IMR-90 (cell line): ENCODE results near the gene ANK2. TPM values are rescaled to one million over a fixed set of nuclear protein-coding genes. Genes with fewer than 3 reads are reported as not detected.

Experiments used
- ATAC-seq: fragments of 200-7000 bp; cut with Tn5 transposase; 2 replicates; pipeline ENCODE4 v1.9.1; 2020; ENCODE audit warnings: low read depth, mild to moderate bottlenecking, moderate library complexity
- BruUV-seq: library from RNA; stranded (reverse); fragments of 400-500 nt; replicated peaks from 2 replicates; lab custom pipeline; 2021; lab: Mats Ljungman, UMichigan
- CTCF ChIA-PET: fragments of 300-600 bp; formaldehyde crosslinking; extraction: SDS; loops from one replicate; lab custom pipeline; 2021; ENCODE audit warnings: antibody characterized with exemption; lab: Yijun Ruan, JAX
- POLR2A ChIA-PET: fragments of 300-600 bp; sonication (Branson Sonifier 250); formaldehyde crosslinking; loops from one replicate; lab custom pipeline; 2022; ENCODE audit warnings: antibody characterized with exemption; ENCODE audit not compliant: unreplicated experiment; lab: Charles Lee
- DNase-seq: peaks from one replicate; pipeline ENCODE4 v3.0.0; 2013
- H2AFZ ChIP-seq: replicated peaks from 2 replicates; pipeline ENCODE3; 2013; ENCODE audit warnings: low read length, mild to moderate bottlenecking; ENCODE audit not compliant: poor library complexity
- H2AK5ac ChIP-seq: 2 replicates; pipeline ENCODE4 v1.6.1; 2013; ENCODE audit warnings: low read depth, low read length, inconsistent platforms
- H2AK9ac ChIP-seq: replicated peaks from 2 replicates; pipeline ENCODE3; 2013; ENCODE audit warnings: mild to moderate bottlenecking, low read depth, low read length, moderate library complexity; ENCODE audit not compliant: poor library complexity
- H2BK120ac ChIP-seq: 2 replicates; pipeline ENCODE4 v1.6.1; 2013; ENCODE audit warnings: low read depth, low read length, inconsistent platforms
- H2BK15ac ChIP-seq: 3 replicates; pipeline ENCODE4 v1.6.1; 2013; ENCODE audit warnings: low read depth, low read length, inconsistent platforms
- H2BK20ac ChIP-seq: 2 replicates; pipeline ENCODE4 v1.6.1; 2013; ENCODE audit warnings: low read depth, mild to moderate bottlenecking, inconsistent platforms, low read length, moderate library complexity
- H2BK5ac ChIP-seq: 2 replicates; pipeline ENCODE4 v1.6.1; 2013; ENCODE audit warnings: mild to moderate bottlenecking, low read depth, low read length, inconsistent platforms; ENCODE audit not compliant: poor library complexity, severe bottlenecking
- H3K14ac ChIP-seq: replicated peaks from 2 replicates; pipeline ENCODE4 v1.6.1; 2013; ENCODE audit warnings: low read depth, low read length, inconsistent platforms
- H3K18ac ChIP-seq: 2 replicates; pipeline ENCODE4 v1.6.1; 2013; ENCODE audit warnings: low read depth, low read length, control low read depth
- H3K23ac ChIP-seq: 2 replicates; pipeline ENCODE4 v1.6.1; 2013; ENCODE audit warnings: low read depth, low read length, inconsistent platforms
- H3K27ac ChIP-seq: 2 replicates; pipeline ENCODE4 v1.5.1; 2013; ENCODE audit warnings: mild to moderate bottlenecking, control low read depth, low read length; ENCODE audit not compliant: insufficient read depth
- H3K27me3 ChIP-seq: 2 replicates; pipeline ENCODE4 v1.6.1; 2013; ENCODE audit warnings: low read length; ENCODE audit not compliant: control insufficient read depth, insufficient read depth
- H3K36me3 ChIP-seq: 2 replicates; pipeline ENCODE4 v1.6.1; 2013; ENCODE audit warnings: low read length, mixed read lengths; ENCODE audit not compliant: control insufficient read depth, insufficient read depth
- H3K4ac ChIP-seq: 2 replicates; pipeline ENCODE4 v1.6.1; 2013; ENCODE audit warnings: low read depth, low read length, inconsistent platforms
- H3K4me1 ChIP-seq: 2 replicates; pipeline ENCODE4 v1.6.1; 2013; ENCODE audit warnings: low read length, mixed read lengths; ENCODE audit not compliant: control insufficient read depth, insufficient read depth
- H3K4me2 ChIP-seq: 2 replicates; pipeline ENCODE4 v1.6.1; 2013; ENCODE audit warnings: low read depth, mild to moderate bottlenecking, control low read depth, low read length, moderate library complexity
- H3K4me3 ChIP-seq: 2 replicates; pipeline ENCODE4 v1.5.1; 2013; ENCODE audit warnings: low read depth, mild to moderate bottlenecking, control low read depth, low read length, moderate library complexity; ENCODE audit not compliant: insufficient read depth
- H3K56ac ChIP-seq: 2 replicates; pipeline ENCODE4 v1.6.1; 2013; ENCODE audit warnings: low read length, inconsistent platforms; ENCODE audit not compliant: insufficient read depth; ENCODE audit errors: extremely low read depth
- H3K79me1 ChIP-seq, 2 experiments: 2 replicates each; pipeline ENCODE4 v1.6.1; 2013; ENCODE audit warnings: low read length in 2 of 2, inconsistent platforms in 1 of 2, low read depth in 1 of 2
- H3K9ac ChIP-seq: 2 replicates; pipeline ENCODE4 v1.6.1; 2013; ENCODE audit warnings: low read depth, low read length, control low read depth
- H3K9me1 ChIP-seq: 2 replicates; pipeline ENCODE4 v1.6.1; 2013; ENCODE audit warnings: low read length, inconsistent platforms; ENCODE audit not compliant: insufficient read depth
- H3K9me3 ChIP-seq: 2 replicates; pipeline ENCODE4 v1.6.1; 2013; ENCODE audit warnings: low read length; ENCODE audit not compliant: control insufficient read depth, insufficient read depth
- H4K20me1 ChIP-seq: 2 replicates; pipeline ENCODE4 v1.6.1; 2013; ENCODE audit warnings: low read length, inconsistent platforms; ENCODE audit not compliant: insufficient read depth
- H4K5ac ChIP-seq: 2 replicates; pipeline ENCODE4 v1.6.1; 2013; ENCODE audit warnings: mild to moderate bottlenecking, low read depth, low read length, control low read depth
- H4K8ac ChIP-seq, 2 experiments: 2 replicates each; pipeline ENCODE4 v1.6.1; 2013; ENCODE audit warnings: low read depth in 2 of 2, low read length in 2 of 2, control low read depth in 1 of 2, inconsistent platforms in 1 of 2
- H4K91ac ChIP-seq: 2 replicates; pipeline ENCODE4 v1.6.1; 2013; ENCODE audit warnings: low read depth, low read length, inconsistent platforms; ENCODE audit not compliant: insufficient read depth
- BHLHE40 ChIP-seq: fragments of 150-350 bp; IDR thresholded peaks from 2 replicates; pipeline ENCODE4 v1.6.1; 2016; ENCODE audit warnings: mild to moderate bottlenecking, low read depth, low read length
- CEBPB ChIP-seq: IDR thresholded peaks from 2 replicates; pipeline ENCODE4 v1.6.1; 2012; ENCODE audit warnings: low read depth, low read length, improper control_type of control experiment
- CHD1 ChIP-seq: IDR thresholded peaks from 2 replicates; pipeline ENCODE4 v1.6.1; 2012; ENCODE audit warnings: low read depth, low read length, improper control_type of control experiment
- FOS ChIP-seq: fragments of 150-350 bp; IDR thresholded peaks from 2 replicates; pipeline ENCODE4 v1.6.1; 2016; ENCODE audit warnings: low read depth, low read length
- MAFK ChIP-seq: IDR thresholded peaks from 2 replicates; pipeline ENCODE4 v1.6.1; 2012; ENCODE audit warnings: low read depth, low read length, improper control_type of control experiment
- MAZ ChIP-seq: IDR thresholded peaks from 2 replicates; pipeline ENCODE4 v1.6.1; 2012; ENCODE audit warnings: low read depth, mild to moderate bottlenecking, low read length, improper control_type of control experiment, moderate library complexity, borderline replicate concordance
- MXI1 ChIP-seq: IDR thresholded peaks from 2 replicates; pipeline ENCODE4 v1.6.1; 2012; ENCODE audit warnings: low read depth, mild to moderate bottlenecking, low read length, moderate library complexity, borderline replicate concordance
- NFE2L2 ChIP-seq: fragments of 150-350 bp; IDR thresholded peaks from 2 replicates; pipeline ENCODE4 v1.6.1; 2016; ENCODE audit warnings: low read depth, mild to moderate bottlenecking, low read length
- POLR2A ChIP-seq: IDR thresholded peaks from 2 replicates; pipeline ENCODE4 v1.6.1; 2012; ENCODE audit warnings: mild to moderate bottlenecking, low read depth, low read length
- RAD21 ChIP-seq: IDR thresholded peaks from 2 replicates; pipeline ENCODE4 v1.6.1; 2012; ENCODE audit warnings: low read length, improper control_type of control experiment
- RCOR1 ChIP-seq: IDR thresholded peaks from 2 replicates; pipeline ENCODE4 v1.6.1; 2012; ENCODE audit warnings: mild to moderate bottlenecking, low read length, improper control_type of control experiment; ENCODE audit not compliant: insufficient replicate concordance
- RFX5 ChIP-seq: IDR thresholded peaks from 2 replicates; pipeline ENCODE4 v1.8.0; 2012; ENCODE audit warnings: low read depth, mild to moderate bottlenecking, low read length, moderate library complexity
- SMC3 ChIP-seq: fragments of 150-350 bp; IDR thresholded peaks from 2 replicates; pipeline ENCODE4 v1.6.1; 2016; ENCODE audit warnings: low read depth, mild to moderate bottlenecking, antibody characterized with exemption, low read length, moderate library complexity
- USF2 ChIP-seq: fragments of 150-350 bp; IDR thresholded peaks from 2 replicates; pipeline ENCODE4 v1.6.1; 2017; ENCODE audit warnings: mild to moderate bottlenecking, antibody characterized with exemption, low read length, low read depth
- WGBS, 2 experiments: methylation state at CpG; one replicate each; pipeline versions ENCODE4 v1.1.5 to v1.1.7; 2013; ENCODE audit warnings: missing lambda C conversion rate in 2 of 2; ENCODE audit not compliant: insufficient read length in 1 of 2; ENCODE audit errors: extremely low coverage in 2 of 2; 5-methylcytosine and 5-hydroxymethylcytosine counted together
- dilution Hi-C: fragments of 300-500 bp; cut with HindIII; formaldehyde crosslinking; loops from one replicate; pipeline ENCODE4 v1.14.3; 2018; ENCODE audit warnings: low sequenced_read_pairs; ENCODE audit not compliant: unreplicated experiment
- in situ Hi-C: fragments of 300-500 bp; cut with MboI; formaldehyde crosslinking; loops from 3 replicates; pipeline ENCODE4 v1.14.3; 2019; ENCODE audit warnings: low sequenced_read_pairs, inconsistent platforms, mixed read lengths
- intact Hi-C: fragments of 100-400 bp; cut with micrococcal nuclease; formaldehyde crosslinking; loops from 2 replicates; pipeline ENCODE4 v1.10.0; 2022
- polyA plus RNA-seq, 3 experiments: library from polyadenylated mRNA; depleted of rRNA; stranded (reverse); fragments of >200 nt; gene quantifications; 2 replicates each; pipeline ENCODE4 v1.2.3, GENCODE V29; 2012; ENCODE audit warnings: low replicate concordance in 1 of 3
- total RNA-seq: library from RNA; depleted of rRNA; stranded (reverse); fragments of >200 nt; gene quantifications from 2 replicates; pipeline ENCODE4 v1.2.3, GENCODE V29; 2012

Gene ANK2
- total and polyA plus RNA-seq, 2 of the 4 experiments (the other 2 are of a cell fraction): 0.82 to 6.6 TPM

- ChIA-PET CTCF (no interaction called here), POLR2A (no interaction called here)
- no peak overlapping the region for H2AFZ ChIP-seq
- no peaks in the 10 kb centered on the region for H3K9me1 ChIP-seq
- H3K14ac ChIP-seq: no peak overlapping the region
- dilution Hi-C loops (no loop called here), intact Hi-C loops (no loop called here), in situ Hi-C loops (no loop called here)
- no peak overlapping the region for H3K4me2 ChIP-seq
- no peaks in the 10 kb centered on the region for H3K27me3 ChIP-seq
- no peak overlapping the region for H3K9ac ChIP-seq
- H3K4me3 ChIP-seq: no peak overlapping the region
- no peak overlapping the region for H2AK9ac ChIP-seq
- WGBS, 2 experiments: 77% methylated on average over 4 of the region's 9 CpGs; no CpG with 5 or more reads in 1 of the 2 experiments
- no peaks in the 10 kb centered on the region for H4K20me1 ChIP-seq
- no peak overlapping the region for H3K56ac ChIP-seq
- H3K18ac ChIP-seq: no peak overlapping the region
- H4K5ac ChIP-seq: no peak overlapping the region
- no peaks in the 10 kb centered on the region for H3K36me3 ChIP-seq
- no peak overlapping the region for H3K27ac ChIP-seq
- H3K4me1 ChIP-seq: no peaks in the 10 kb centered on the region
- TF ChIP-seq RFX5: no peak
- TF ChIP-seq RCOR1: no peak
- TF ChIP-seq MAZ: no peak
- no peak for TF ChIP-seq RAD21
- no peak for TF ChIP-seq SMC3
- TF ChIP-seq FOS: no peak
- no peak for TF ChIP-seq MAFK
- TF ChIP-seq POLR2A: no peak
- no peak for TF ChIP-seq CEBPB
- TF ChIP-seq CHD1: no peak
- TF ChIP-seq NFE2L2: no peak
- no peak for TF ChIP-seq MXI1
- TF ChIP-seq BHLHE40: no peak
- TF ChIP-seq USF2: no peak
- no peak overlapping the region for H2BK5ac ChIP-seq
- DNase-seq: no peak
- H2BK120ac ChIP-seq: no peak overlapping the region
- H2BK20ac ChIP-seq: no peak overlapping the region
- no TSS peak for BruUV-seq
- H3K4ac ChIP-seq: no peak overlapping the region
- no peaks in the 10 kb centered on the region for H3K79me1 ChIP-seq
- H2AK5ac ChIP-seq: no peak overlapping the region
- no peak overlapping the region for H2BK15ac ChIP-seq
- no peak overlapping the region for H3K23ac ChIP-seq
- H3K9me3 ChIP-seq: no peaks in the 10 kb centered on the region
- H4K91ac ChIP-seq: no peak overlapping the region
- H4K8ac ChIP-seq: no peak overlapping the region
- ATAC-seq: no peak
These were observed 24.1 kb downstream of the ANK2 start for GRCh38 chr4:113073451-113074005.
